Measurements from ENCODE around the gene ATP6V0D1.
A peak's percentile ranks its signal among the peaks of the same experiment; 100 is the strongest.

DNA sequence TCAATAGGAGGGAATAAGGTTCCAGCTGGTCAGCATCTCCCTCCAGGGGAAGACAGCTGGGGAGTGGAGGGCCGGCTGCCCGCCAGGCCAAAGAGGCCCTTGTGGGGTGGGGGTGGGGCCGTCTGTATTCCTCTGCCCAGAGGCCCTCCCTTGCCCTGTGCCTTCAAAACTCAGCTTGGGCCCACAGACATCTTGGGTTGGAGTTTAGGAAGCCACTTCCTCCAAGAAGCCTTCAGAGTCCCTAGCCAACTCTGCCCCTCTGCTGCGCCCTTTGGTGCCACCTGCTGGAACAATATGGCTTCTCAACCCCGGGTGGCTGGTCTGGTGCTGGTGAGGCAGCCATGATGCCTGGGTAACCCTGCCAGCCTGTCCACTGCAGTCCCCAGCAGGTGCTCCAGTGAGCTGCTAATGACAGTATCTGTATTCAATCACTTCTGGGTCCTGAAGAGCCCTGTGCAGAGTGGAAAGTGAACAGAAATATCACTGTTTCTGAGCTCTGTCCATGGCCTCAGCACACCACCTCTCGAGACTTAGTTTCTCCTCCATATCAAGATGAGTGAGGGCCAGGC lies 33.4 kb downstream of the ATP6V0D1 start:
- TF ChIP-seq, protein P1, sequence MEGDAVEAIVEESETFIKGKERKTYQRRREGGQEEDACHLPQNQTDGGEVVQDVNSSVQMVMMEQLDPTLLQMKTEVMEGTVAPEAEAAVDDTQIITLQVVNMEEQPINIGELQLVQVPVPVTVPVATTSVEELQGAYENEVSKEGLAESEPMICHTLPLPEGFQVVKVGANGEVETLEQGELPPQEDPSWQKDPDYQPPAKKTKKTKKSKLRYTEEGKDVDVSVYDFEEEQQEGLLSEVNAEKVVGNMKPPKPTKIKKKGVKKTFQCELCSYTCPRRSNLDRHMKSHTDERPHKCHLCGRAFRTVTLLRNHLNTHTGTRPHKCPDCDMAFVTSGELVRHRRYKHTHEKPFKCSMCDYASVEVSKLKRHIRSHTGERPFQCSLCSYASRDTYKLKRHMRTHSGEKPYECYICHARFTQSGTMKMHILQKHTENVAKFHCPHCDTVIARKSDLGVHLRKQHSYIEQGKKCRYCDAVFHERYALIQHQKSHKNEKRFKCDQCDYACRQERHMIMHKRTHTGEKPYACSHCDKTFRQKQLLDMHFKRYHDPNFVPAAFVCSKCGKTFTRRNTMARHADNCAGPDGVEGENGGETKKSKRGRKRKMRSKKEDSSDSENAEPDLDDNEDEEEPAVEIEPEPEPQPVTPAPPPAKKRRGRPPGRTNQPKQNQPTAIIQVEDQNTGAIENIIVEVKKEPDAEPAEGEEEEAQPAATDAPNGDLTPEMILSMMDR (conservative IDR thresholded peaks at IDR 0.05; ENCODE audit: low read depth, low read length): peak; percentile 57
- no peak for TF ChIP-seq EZH2phosphoT487 (IDR thresholded peaks at IDR 0.05; ENCODE audit: borderline replicate concordance, low read length)

Measured in PC-3 (cell line).